Neuronal stem cell (in vitro differentiated cells): ENCODE data around the gene ATP4A.

ENCODE experiments used
- DNase-seq: peaks from one replicate; pipeline ENCODE4 v3.0.0-alpha.2; 2013; ENCODE audit warnings: low spot score
- H2AFZ ChIP-seq: one replicate; pipeline ENCODE4 v1.6.1; 2013; ENCODE audit warnings: mild to moderate bottlenecking, low read length, inconsistent platforms
- H2AK5ac ChIP-seq: 2 replicates; pipeline ENCODE4 v1.6.1; 2013; ENCODE audit warnings: low read depth, mild to moderate bottlenecking, inconsistent platforms, low read length, moderate library complexity, mixed read lengths
- H2BK120ac ChIP-seq: 2 replicates; pipeline ENCODE4 v1.6.1; 2013; ENCODE audit warnings: low read depth, mild to moderate bottlenecking, inconsistent platforms, low read length, moderate library complexity, mixed read lengths
- H2BK12ac ChIP-seq: one replicate; pipeline ENCODE4 v1.6.1; 2013; ENCODE audit warnings: low read length, inconsistent platforms
- H2BK15ac ChIP-seq: 2 replicates; pipeline ENCODE4 v1.6.1; 2013; ENCODE audit warnings: mild to moderate bottlenecking, low read length, inconsistent platforms, mixed read lengths
- H2BK5ac ChIP-seq: one replicate; pipeline ENCODE4 v1.6.1; 2013; ENCODE audit warnings: inconsistent platforms, mild to moderate bottlenecking, low read length, moderate library complexity
- H3K14ac ChIP-seq: one replicate; pipeline ENCODE4 v1.6.1; 2013; ENCODE audit warnings: low read length, inconsistent platforms
- H3K18ac ChIP-seq: 2 replicates; pipeline ENCODE4 v1.6.1; 2013; ENCODE audit warnings: low read length, inconsistent platforms
- H3K23ac ChIP-seq: 2 replicates; pipeline ENCODE4 v1.6.1; 2013; ENCODE audit warnings: low read depth, mild to moderate bottlenecking, mixed read lengths, low read length, inconsistent platforms; ENCODE audit not compliant: poor library complexity
- H3K27ac ChIP-seq: replicated peaks from 3 replicates; pipeline ENCODE4 v1.5.1; 2013; ENCODE audit warnings: low read length, inconsistent platforms
- H3K27me3 ChIP-seq, 3 experiments: 2 replicates each; pipeline ENCODE4 v1.6.1; 2013; ENCODE audit warnings: low read length in 3 of 3, mild to moderate bottlenecking in 2 of 3, inconsistent platforms in 1 of 3, low read depth in 1 of 3, mixed read lengths in 1 of 3, moderate library complexity in 1 of 3; ENCODE audit not compliant: control insufficient read depth in 3 of 3, insufficient read depth in 3 of 3
- H3K36me3 ChIP-seq, 2 donors: replicated peaks in 1 of 2; 2 replicates each; pipeline ENCODE4 v1.6.1; 2013; ENCODE audit warnings: low read length in 2 of 2; ENCODE audit not compliant: control insufficient read depth in 2 of 2, insufficient read depth in 2 of 2
- H3K4ac ChIP-seq: 2 replicates; pipeline ENCODE4 v1.6.1; 2013; ENCODE audit warnings: inconsistent platforms, mild to moderate bottlenecking, low read length, moderate library complexity
- H3K4me1 ChIP-seq, 2 donors: 1 replicate in 1 of 2; 2 replicates in 1 of 2; pipeline ENCODE4 v1.6.1; 2013; ENCODE audit warnings: low read length in 2 of 2, low read depth in 1 of 2; ENCODE audit not compliant: control insufficient read depth in 2 of 2, insufficient read depth in 1 of 2
- H3K4me2 ChIP-seq: one replicate; pipeline ENCODE4 v1.6.1; 2013; ENCODE audit warnings: mild to moderate bottlenecking, low read length, inconsistent platforms; ENCODE audit not compliant: insufficient read depth, poor library complexity, severe bottlenecking
- H3K4me3 ChIP-seq, 2 donors: 2 replicates each; pipeline ENCODE4 v1.5.1; 2013; ENCODE audit warnings: low read length in 2 of 2, mild to moderate bottlenecking in 2 of 2, inconsistent platforms in 1 of 2, moderate library complexity in 1 of 2
- H3K79me1 ChIP-seq: one replicate; pipeline ENCODE4 v1.6.1; 2013; ENCODE audit warnings: low read depth, mild to moderate bottlenecking, inconsistent platforms, low read length, moderate library complexity
- H3K9ac ChIP-seq: one replicate; pipeline ENCODE4 v1.6.1; 2013; ENCODE audit warnings: mild to moderate bottlenecking, low read depth, low read length, inconsistent platforms; ENCODE audit not compliant: poor library complexity
- H3K9me3 ChIP-seq, 2 donors: replicated peaks in 1 of 2; 2 replicates each; pipeline versions ENCODE3 to v1.6.1; 2013; ENCODE audit warnings: low read length in 2 of 2, mild to moderate bottlenecking in 2 of 2, inconsistent platforms in 1 of 2, low read depth in 1 of 2, mixed read lengths in 1 of 2, moderate library complexity in 1 of 2; ENCODE audit not compliant: control insufficient read depth in 2 of 2, insufficient read depth in 1 of 2
- H4K8ac ChIP-seq: one replicate; pipeline ENCODE4 v1.6.1; 2013; ENCODE audit warnings: low read depth, mild to moderate bottlenecking, inconsistent platforms, low read length, moderate library complexity
- H4K91ac ChIP-seq: one replicate; pipeline ENCODE4 v1.6.1; 2013; ENCODE audit warnings: low read length, low read depth, mild to moderate bottlenecking, inconsistent platforms; ENCODE audit not compliant: poor library complexity
- WGBS, 2 donors: extraction: QIAGEN DNeasy Blood & Tissue Kit; methylation state at CpG; one replicate each; pipeline ENCODE4 v1.1.7; 2013; ENCODE audit warnings: missing lambda C conversion rate in 2 of 2, mixed read lengths in 1 of 2; ENCODE audit not compliant: insufficient read length in 2 of 2, insufficient replicate concordance in 1 of 2; ENCODE audit errors: extremely low coverage in 2 of 2; 5-methylcytosine and 5-hydroxymethylcytosine counted together

Gene ATP4A

GRCh38 chr19:35562336-35562735 is 1.1 kb downstream of the ATP4A start:
- no peak overlapping the region for H4K91ac ChIP-seq
- H3K36me3 ChIP-seq = no peaks in the 10 kb centered on the region
- H3K4ac ChIP-seq = no peak overlapping the region
- peak overlapping the region; percentile 47 for H3K14ac ChIP-seq
- H3K4me1 ChIP-seq = peaks cover 0 to 3% of the 10 kb centered on the region in 2 donors
- H3K27ac ChIP-seq = no peak overlapping the region
- peak overlapping the region in 1 of 2 donors; percentile 58 for H3K4me3 ChIP-seq
- H2BK12ac ChIP-seq = no peak overlapping the region
- peaks cover 2 to 54% (median 23%) of the 10 kb centered on the region in 3 experiments for H3K27me3 ChIP-seq
- no peak overlapping the region for H4K8ac ChIP-seq
- no peak overlapping the region for H3K9ac ChIP-seq
- no peak overlapping the region for H3K4me2 ChIP-seq
- no peak overlapping the region for H3K18ac ChIP-seq
- DNase-seq = no peak
- H2BK120ac ChIP-seq = no peak overlapping the region
- H2AFZ ChIP-seq = peak overlapping the region; percentile 63
- H3K9me3 ChIP-seq = peaks cover 0 to 4% of the 10 kb centered on the region in 2 donors
- no peak overlapping the region for H2BK5ac ChIP-seq
- WGBS, 2 donors = no CpG with 5 or more reads among the region's 17 CpGs
- H2AK5ac ChIP-seq = peak overlapping the region; percentile 74
- peak overlapping the region; percentile 58 for H2BK15ac ChIP-seq
- H3K79me1 ChIP-seq = peaks cover 2% of the 10 kb centered on the region
- peak overlapping the region; percentile 52 for H3K23ac ChIP-seq

- Histone ChIP-seq H3K14ac (peak overlapping the region; percentile 32), H3K18ac (no peak overlapping the region), H3K36me3 (no peaks in the 10 kb centered on the region), H3K9ac (peak overlapping the region; percentile 65), H3K27ac (no peak overlapping the region), H3K79me1 (peaks cover 2% of the 10 kb centered on the region), H4K91ac (no peak overlapping the region), H2BK5ac (no peak overlapping the region), H2AFZ (no peak overlapping the region), H2BK12ac (no peak overlapping the region), H3K23ac (peak overlapping the region; percentile 83), H2BK120ac (no peak overlapping the region), H3K9me3 (peaks cover 0 to 4% of the 10 kb centered on the region in 2 donors), H3K27me3 (peaks cover 2 to 63% (median 30%) of the 10 kb centered on the region in 3 experiments), H2AK5ac (no peak overlapping the region), H3K4ac (no peak overlapping the region), H4K8ac (no peak overlapping the region), H3K4me2 (no peak overlapping the region), H3K4me1 (peaks cover 0 to 3% of the 10 kb centered on the region in 2 donors), H2BK15ac (no peak overlapping the region), H3K4me3 (peak overlapping the region in 1 of 2 donors; percentile 10)
- no CpG with 5 or more reads among the region's 6 CpGs for WGBS, 2 donors
- no peak for DNase-seq
Measured at GRCh38 chr19:35561436-35561835, 2.0 kb downstream of the ATP4A start.

- no peak overlapping the region for H3K4me3 ChIP-seq
- WGBS, 2 donors = no CpG with 5 or more reads among the region's 6 CpGs
- no peak overlapping the region for H2AFZ ChIP-seq
- no peaks in the 10 kb centered on the region for H3K36me3 ChIP-seq
- peaks cover 2 to 68% (median 30%) of the 10 kb centered on the region in 3 experiments for H3K27me3 ChIP-seq
- no peak overlapping the region for H2BK15ac ChIP-seq
- H2BK5ac ChIP-seq = no peak overlapping the region
- H3K4ac ChIP-seq = no peak overlapping the region
- no peak overlapping the region for H4K91ac ChIP-seq
- no peak overlapping the region for H2BK120ac ChIP-seq
- H3K14ac ChIP-seq = no peak overlapping the region
- H3K9ac ChIP-seq = no peak overlapping the region
- no peak overlapping the region for H2BK12ac ChIP-seq
- H3K79me1 ChIP-seq = peaks cover 2% of the 10 kb centered on the region
- H3K9me3 ChIP-seq = peaks cover 0 to 4% of the 10 kb centered on the region in 2 donors
- no peak overlapping the region for H3K18ac ChIP-seq
- no peak overlapping the region for H3K4me2 ChIP-seq
- H3K23ac ChIP-seq = no peak overlapping the region
- no peak overlapping the region for H4K8ac ChIP-seq
- H2AK5ac ChIP-seq = no peak overlapping the region
- peaks cover 0 to 3% of the 10 kb centered on the region in 2 donors for H3K4me1 ChIP-seq
- no peak overlapping the region for H3K27ac ChIP-seq
- DNase-seq = no peak
Measured at GRCh38 chr19:35560677-35561076, 2.8 kb downstream of the ATP4A start.

- peak overlapping the region; percentile 84 for H3K4ac ChIP-seq
- no peak overlapping the region for H2BK120ac ChIP-seq
- peaks cover 0 to 4% of the 10 kb centered on the region in 2 donors for H3K9me3 ChIP-seq
- no peak overlapping the region for H4K8ac ChIP-seq
- H4K91ac ChIP-seq = no peak overlapping the region
- H3K27ac ChIP-seq = no peak overlapping the region
- no peak for DNase-seq
- H3K4me1 ChIP-seq = peaks cover 0 to 3% of the 10 kb centered on the region in 2 donors
- H3K9ac ChIP-seq = no peak overlapping the region
- no peak overlapping the region for H2BK5ac ChIP-seq
- H3K79me1 ChIP-seq = peaks cover 2% of the 10 kb centered on the region
- no peak overlapping the region for H3K4me2 ChIP-seq
- no peaks in the 10 kb centered on the region for H3K36me3 ChIP-seq
- H3K4me3 ChIP-seq = no peak overlapping the region
- H3K14ac ChIP-seq = no peak overlapping the region
- H3K23ac ChIP-seq = no peak overlapping the region
- H2AK5ac ChIP-seq = peak overlapping the region; percentile 78
- peak overlapping the region; percentile 73 for H2BK12ac ChIP-seq
- H3K18ac ChIP-seq = no peak overlapping the region
- H3K27me3 ChIP-seq = peaks cover 2 to 69% (median 30%) of the 10 kb centered on the region in 3 experiments
- H2BK15ac ChIP-seq = peak overlapping the region; percentile 43
- H2AFZ ChIP-seq = no peak overlapping the region
- no CpG with 5 or more reads among the region's 18 CpGs for WGBS, 2 donors
Measured at GRCh38 chr19:35560271-35560670, 3.2 kb downstream of the ATP4A start.
